ENCODE measurements around the gene EAPP.
"Not testable (repeated sequence)": the region's sequence is repeated elsewhere in the genome, so short reads cannot be mapped to it uniquely, and the experiment has no call there.

DNA sequence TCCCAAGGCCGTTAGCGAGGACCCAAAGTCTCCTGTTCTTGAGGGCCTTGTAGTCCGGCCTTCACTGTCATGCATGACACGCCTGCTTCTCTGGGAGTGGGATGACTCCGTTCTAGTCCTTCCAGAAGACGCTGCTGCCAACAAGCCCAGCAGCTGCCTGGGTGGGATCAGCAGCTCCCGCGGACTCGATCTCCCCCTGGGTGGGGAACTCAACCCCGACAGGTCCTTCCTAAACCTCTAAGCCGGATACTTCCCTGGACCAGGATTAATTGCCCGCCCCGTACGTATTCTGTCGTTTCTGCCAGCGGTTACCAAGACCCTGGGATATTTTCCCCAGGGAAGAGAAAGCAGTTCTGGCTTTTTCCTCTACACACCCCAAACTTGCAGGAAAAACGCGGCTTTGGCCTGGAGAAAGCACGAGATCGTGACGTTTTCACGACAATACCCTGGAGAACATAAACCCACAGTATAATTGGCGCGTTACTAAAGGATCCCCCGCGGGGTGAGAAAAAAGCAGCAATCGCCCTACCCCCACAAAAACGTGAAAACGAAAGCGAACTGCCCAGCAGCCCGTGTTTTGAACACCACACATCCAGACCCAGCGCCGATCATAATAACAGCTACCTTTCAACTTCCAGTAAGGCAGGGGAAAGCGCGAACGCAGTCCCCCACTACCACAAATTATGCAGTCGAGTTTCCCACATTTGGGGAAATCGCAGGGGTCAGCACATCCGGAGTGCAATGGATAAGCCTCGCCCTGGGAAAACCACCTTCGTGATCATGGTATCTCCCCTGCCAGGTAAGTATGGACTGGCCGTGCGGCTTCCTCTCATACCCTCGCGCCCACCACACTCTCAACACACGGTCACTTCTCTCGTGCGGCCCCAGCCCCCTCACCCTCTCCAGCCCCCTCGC is 16.3 kb upstream of the EAPP start:
- TF ChIP-seq, protein P1, sequence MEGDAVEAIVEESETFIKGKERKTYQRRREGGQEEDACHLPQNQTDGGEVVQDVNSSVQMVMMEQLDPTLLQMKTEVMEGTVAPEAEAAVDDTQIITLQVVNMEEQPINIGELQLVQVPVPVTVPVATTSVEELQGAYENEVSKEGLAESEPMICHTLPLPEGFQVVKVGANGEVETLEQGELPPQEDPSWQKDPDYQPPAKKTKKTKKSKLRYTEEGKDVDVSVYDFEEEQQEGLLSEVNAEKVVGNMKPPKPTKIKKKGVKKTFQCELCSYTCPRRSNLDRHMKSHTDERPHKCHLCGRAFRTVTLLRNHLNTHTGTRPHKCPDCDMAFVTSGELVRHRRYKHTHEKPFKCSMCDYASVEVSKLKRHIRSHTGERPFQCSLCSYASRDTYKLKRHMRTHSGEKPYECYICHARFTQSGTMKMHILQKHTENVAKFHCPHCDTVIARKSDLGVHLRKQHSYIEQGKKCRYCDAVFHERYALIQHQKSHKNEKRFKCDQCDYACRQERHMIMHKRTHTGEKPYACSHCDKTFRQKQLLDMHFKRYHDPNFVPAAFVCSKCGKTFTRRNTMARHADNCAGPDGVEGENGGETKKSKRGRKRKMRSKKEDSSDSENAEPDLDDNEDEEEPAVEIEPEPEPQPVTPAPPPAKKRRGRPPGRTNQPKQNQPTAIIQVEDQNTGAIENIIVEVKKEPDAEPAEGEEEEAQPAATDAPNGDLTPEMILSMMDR (IDR thresholded peaks at IDR 0.05), result not testable (repeated sequence)
- TF ChIP-seq POLR2A (IDR thresholded peaks at IDR 0.05), result not testable (repeated sequence)

All from heart left ventricle (tissue), 13 donors.